ENCODE data around the gene LRRC37B. TPM values are rescaled to one million over a fixed set of nuclear protein-coding genes. Genes with fewer than 3 reads are reported as not detected.
"Not testable (repeated sequence)": the region's sequence is repeated elsewhere in the genome, so short reads cannot be mapped to it uniquely, and the experiment has no call there.

The LRRC37B gene
- total RNA-seq, 1 donor from 2014 or later: 31.4 TPM

- not testable (repeated sequence) for DNase-seq (ENCODE audit: low spot score in 2 of 2, unreplicated experiment in 2 of 2); H3K4me3 Mint-ChIP-seq; H3K27me3 Mint-ChIP-seq (ENCODE audit: low read depth); H3K4me1 Mint-ChIP-seq; H3K27ac Mint-ChIP-seq; H3K9me3 Mint-ChIP-seq; H3K36me3 Mint-ChIP-seq
Observed at GRCh38 chr17:32073131-32073530, 65.9 kb downstream of the LRRC37B start.

- H3K36me3 Mint-ChIP-seq; H3K4me1 Mint-ChIP-seq; H3K9me3 Mint-ChIP-seq; H3K27me3 Mint-ChIP-seq (ENCODE audit: low read depth); DNase-seq (ENCODE audit: low spot score in 2 of 2, unreplicated experiment in 2 of 2); H3K4me3 Mint-ChIP-seq: not testable (repeated sequence)
- H3K27ac Mint-ChIP-seq: peak overlapping the region; percentile 80
Observed at GRCh38 chr17:32079753-32080152, 72.6 kb downstream of the LRRC37B start.

DNA sequence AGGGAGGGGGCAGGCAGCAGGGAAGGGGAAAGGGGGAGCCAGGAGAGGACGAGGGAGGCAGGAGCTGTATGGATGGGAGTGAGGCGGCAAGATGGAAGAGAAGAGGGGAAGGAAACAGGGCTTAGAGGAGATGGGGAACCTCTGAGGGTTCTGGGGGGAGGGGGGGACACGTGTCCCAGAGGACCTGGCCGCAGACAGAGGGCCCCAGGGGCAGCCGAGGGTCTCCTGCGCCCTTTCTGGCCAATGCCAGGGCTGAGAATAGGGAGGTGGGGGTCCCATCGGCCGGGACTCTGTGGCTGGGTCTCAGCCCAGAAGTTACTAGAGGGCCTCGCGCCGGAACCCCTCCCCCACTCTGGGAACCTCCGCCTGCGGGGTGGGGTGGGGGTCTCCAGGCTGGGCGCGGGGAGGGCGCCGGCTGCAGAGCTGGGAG, 76.4 kb downstream of the LRRC37B start:
- H3K4me1 Mint-ChIP-seq; DNase-seq (ENCODE audit: low spot score in 2 of 2, unreplicated experiment in 2 of 2); H3K27ac Mint-ChIP-seq; H3K27me3 Mint-ChIP-seq (ENCODE audit: low read depth); H3K9me3 Mint-ChIP-seq; H3K36me3 Mint-ChIP-seq: not testable (repeated sequence)
- H3K4me3 Mint-ChIP-seq: peak overlapping the region; percentile 59

- not testable (repeated sequence) for H3K9me3 Mint-ChIP-seq; H3K36me3 Mint-ChIP-seq; H3K27ac Mint-ChIP-seq; H3K27me3 Mint-ChIP-seq (ENCODE audit: low read depth); H3K4me1 Mint-ChIP-seq
- H3K4me3 Mint-ChIP-seq: peak overlapping the region; percentile 56
- DNase-seq (ENCODE audit: low spot score in 2 of 2, unreplicated experiment in 2 of 2): peak; percentile 42 to 50
Observed at GRCh38 chr17:32084003-32084941, 77.1 kb downstream of the LRRC37B start.

DNA sequence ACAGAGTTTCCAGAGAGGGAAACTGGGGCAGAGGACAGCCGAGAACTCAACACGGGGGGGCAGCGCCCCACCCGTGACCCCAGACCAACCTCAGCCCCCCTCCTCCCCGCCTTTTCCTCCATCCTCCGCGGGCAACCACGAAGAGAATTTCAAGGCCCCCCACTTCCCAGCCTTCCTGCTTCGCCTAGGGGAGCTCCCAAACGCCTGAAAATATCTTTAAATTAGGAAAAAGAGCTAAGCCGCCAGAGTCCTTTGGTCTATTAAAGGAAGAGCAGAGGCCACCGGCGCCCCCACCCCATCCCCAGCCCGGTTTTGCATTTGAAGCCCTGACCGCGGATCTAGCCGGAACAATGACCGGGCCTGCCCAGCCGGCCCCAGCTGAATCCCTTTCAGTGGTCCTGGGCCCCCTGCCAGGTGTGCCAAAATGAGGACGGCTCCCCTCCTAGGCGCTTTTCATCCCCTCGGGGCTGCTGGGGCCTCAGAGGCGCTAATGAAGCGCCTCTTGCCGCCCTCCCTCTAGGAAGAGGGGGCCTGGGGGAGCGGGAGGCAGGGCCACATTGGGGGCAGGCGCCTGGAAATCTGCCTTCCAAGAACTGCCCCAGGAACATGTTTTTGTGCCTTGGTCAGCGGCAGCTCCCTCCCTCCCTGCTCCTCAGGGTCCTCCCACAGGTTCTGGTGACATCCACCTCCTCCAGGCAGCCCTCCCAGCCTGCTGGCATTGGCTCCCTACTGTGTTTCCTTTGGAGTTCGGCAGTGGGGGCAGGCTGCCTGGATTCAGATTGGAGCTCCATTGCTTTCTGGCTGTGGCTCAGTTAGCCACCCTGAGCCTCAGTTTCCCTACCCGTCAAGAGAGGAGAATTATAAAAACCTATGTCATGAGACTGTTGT, 78.0 kb downstream of the LRRC37B start:
- H3K36me3 Mint-ChIP-seq; H3K9me3 Mint-ChIP-seq; H3K27me3 Mint-ChIP-seq (ENCODE audit: low read depth); H3K4me1 Mint-ChIP-seq; DNase-seq (ENCODE audit: low spot score in 2 of 2, unreplicated experiment in 2 of 2): not testable (repeated sequence)
- H3K27ac Mint-ChIP-seq: peak overlapping the region; percentile 21
- peak overlapping the region; percentile 56 for H3K4me3 Mint-ChIP-seq

DNA sequence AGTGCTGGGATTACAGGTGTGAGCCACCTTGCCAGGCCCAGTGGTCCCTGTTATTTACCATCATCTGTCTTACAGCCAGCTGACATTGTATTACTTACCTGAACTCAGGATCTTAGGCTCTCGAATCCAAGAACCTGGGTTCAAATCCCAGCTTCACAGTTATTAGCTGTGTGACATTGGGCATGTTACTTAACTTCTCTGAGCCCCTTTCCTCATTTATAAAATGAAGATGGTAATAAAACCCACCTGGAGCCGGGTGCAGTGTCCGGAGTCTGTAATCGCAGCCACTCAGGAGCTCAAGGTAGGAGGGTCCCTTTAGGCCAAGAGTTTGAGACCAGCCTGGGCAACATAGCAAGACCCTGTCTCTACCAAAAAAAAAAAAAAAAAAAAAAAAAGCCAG, 79.7 kb downstream of the LRRC37B start:
- H3K9me3 Mint-ChIP-seq; H3K27ac Mint-ChIP-seq; H3K27me3 Mint-ChIP-seq (ENCODE audit: low read depth); H3K36me3 Mint-ChIP-seq; H3K4me1 Mint-ChIP-seq; H3K4me3 Mint-ChIP-seq; DNase-seq (ENCODE audit: low spot score in 2 of 2, unreplicated experiment in 2 of 2): not testable (repeated sequence)

DNA sequence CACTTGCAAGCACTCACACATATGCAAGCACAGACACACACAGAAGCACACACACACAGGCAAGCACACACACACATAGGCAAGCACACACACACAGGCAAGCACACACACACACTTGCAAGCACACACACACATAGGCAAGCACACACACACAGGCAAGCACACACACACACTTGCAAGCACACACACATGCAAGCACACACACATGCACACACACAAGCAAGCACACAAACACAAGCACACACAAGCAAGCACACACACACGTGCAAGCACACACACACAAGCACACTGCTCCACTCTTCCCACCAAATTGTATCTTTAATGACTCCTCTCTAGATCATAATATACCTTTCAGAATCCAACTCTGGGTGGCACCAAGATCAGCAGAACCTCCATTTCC, 84.9 kb downstream of the LRRC37B start:
- not testable (repeated sequence) for H3K27me3 Mint-ChIP-seq (ENCODE audit: low read depth); H3K9me3 Mint-ChIP-seq; H3K4me1 Mint-ChIP-seq; DNase-seq (ENCODE audit: low spot score in 2 of 2, unreplicated experiment in 2 of 2); H3K4me3 Mint-ChIP-seq; H3K27ac Mint-ChIP-seq; H3K36me3 Mint-ChIP-seq

GRCh38 chr17:32099686-32100085, 92.5 kb downstream of the LRRC37B start:
- Mint-ChIP-seq H3K27me3 (ENCODE audit: low read depth) (peaks cover 3% of the 10 kb centered on the region), H3K9me3 (no peaks in the 10 kb centered on the region), H3K4me1 (peaks cover 9% of the 10 kb centered on the region), H3K36me3 (no peaks in the 10 kb centered on the region), H3K27ac (no peak overlapping the region), H3K4me3 (no peak overlapping the region)
- DNase-seq (ENCODE audit: low spot score in 2 of 2, unreplicated experiment in 2 of 2): no peak
- TF ChIP-seq, protein P1, sequence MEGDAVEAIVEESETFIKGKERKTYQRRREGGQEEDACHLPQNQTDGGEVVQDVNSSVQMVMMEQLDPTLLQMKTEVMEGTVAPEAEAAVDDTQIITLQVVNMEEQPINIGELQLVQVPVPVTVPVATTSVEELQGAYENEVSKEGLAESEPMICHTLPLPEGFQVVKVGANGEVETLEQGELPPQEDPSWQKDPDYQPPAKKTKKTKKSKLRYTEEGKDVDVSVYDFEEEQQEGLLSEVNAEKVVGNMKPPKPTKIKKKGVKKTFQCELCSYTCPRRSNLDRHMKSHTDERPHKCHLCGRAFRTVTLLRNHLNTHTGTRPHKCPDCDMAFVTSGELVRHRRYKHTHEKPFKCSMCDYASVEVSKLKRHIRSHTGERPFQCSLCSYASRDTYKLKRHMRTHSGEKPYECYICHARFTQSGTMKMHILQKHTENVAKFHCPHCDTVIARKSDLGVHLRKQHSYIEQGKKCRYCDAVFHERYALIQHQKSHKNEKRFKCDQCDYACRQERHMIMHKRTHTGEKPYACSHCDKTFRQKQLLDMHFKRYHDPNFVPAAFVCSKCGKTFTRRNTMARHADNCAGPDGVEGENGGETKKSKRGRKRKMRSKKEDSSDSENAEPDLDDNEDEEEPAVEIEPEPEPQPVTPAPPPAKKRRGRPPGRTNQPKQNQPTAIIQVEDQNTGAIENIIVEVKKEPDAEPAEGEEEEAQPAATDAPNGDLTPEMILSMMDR (IDR thresholded peaks at IDR 0.05; ENCODE audit: unreplicated experiment): no peak

- H3K9me3 Mint-ChIP-seq; H3K27ac Mint-ChIP-seq; H3K27me3 Mint-ChIP-seq (ENCODE audit: low read depth); H3K4me1 Mint-ChIP-seq; DNase-seq (ENCODE audit: low spot score in 2 of 2, unreplicated experiment in 2 of 2); H3K4me3 Mint-ChIP-seq; H3K36me3 Mint-ChIP-seq: not testable (repeated sequence)
Observed at GRCh38 chr17:32100323-32100722, 93.1 kb downstream of the LRRC37B start.

Data from mesothelial cell of epicardium (in vitro differentiated cells).